ENCODE results near the gene ZFYVE9.

ZFYVE9 gene

GRCh38 chr1:52216907-52217458 is 75.1 kb downstream of the ZFYVE9 start:
- no peaks in the 10 kb centered on the region for H3K4me1 ChIP-seq
- peaks cover 4% of the 10 kb centered on the region for H3K36me3 ChIP-seq (ENCODE audit: control insufficient read depth, insufficient read depth, low read length)
- no peak overlapping the region for H3K27ac ChIP-seq
- H3K9ac ChIP-seq: no peak overlapping the region
- peaks cover 8% of the 10 kb centered on the region for H3K79me2 ChIP-seq
- H2AFZ ChIP-seq: no peak overlapping the region
- no peak overlapping the region for H3K4me2 ChIP-seq (ENCODE audit: low read length)
- peaks cover 3% of the 10 kb centered on the region for H3K9me3 ChIP-seq (ENCODE audit: control insufficient read depth, low read length)
- no peaks in the 10 kb centered on the region for H3K27me3 ChIP-seq (ENCODE audit: control insufficient read depth, insufficient read depth, low read length)
- H3K4me3 ChIP-seq (ENCODE audit: low read depth, low read length): no peak overlapping the region
- no peak for TF ChIP-seq CTCF (IDR thresholded peaks at IDR 0.05)

- Histone ChIP-seq H3K4me2 (ENCODE audit: low read length) (no peak overlapping the region), H3K79me2 (peaks cover 7% of the 10 kb centered on the region), H3K36me3 (ENCODE audit: control insufficient read depth, insufficient read depth, low read length) (no peaks in the 10 kb centered on the region), H3K27me3 (ENCODE audit: control insufficient read depth, insufficient read depth, low read length) (no peaks in the 10 kb centered on the region), H2AFZ (no peak overlapping the region), H3K4me1 (no peaks in the 10 kb centered on the region), H3K9me3 (ENCODE audit: control insufficient read depth, low read length) (peaks cover 3% of the 10 kb centered on the region), H3K27ac (no peak overlapping the region), H3K4me3 (ENCODE audit: low read depth, low read length) (no peak overlapping the region), H3K9ac (no peak overlapping the region)
- no peak for TF ChIP-seq CTCF (IDR thresholded peaks at IDR 0.05)
These were observed 83.3 kb downstream of the ZFYVE9 start for GRCh38 chr1:52225174-52225573.

- Histone ChIP-seq H2AFZ (no peak overlapping the region), H3K9me3 (ENCODE audit: control insufficient read depth, low read length) (peaks cover 3% of the 10 kb centered on the region), H3K27me3 (ENCODE audit: control insufficient read depth, insufficient read depth, low read length) (no peaks in the 10 kb centered on the region), H3K36me3 (ENCODE audit: control insufficient read depth, insufficient read depth, low read length) (no peaks in the 10 kb centered on the region), H3K4me2 (ENCODE audit: low read length) (no peak overlapping the region), H3K27ac (no peak overlapping the region), H3K9ac (no peak overlapping the region), H3K4me1 (no peaks in the 10 kb centered on the region), H3K79me2 (no peaks in the 10 kb centered on the region), H3K4me3 (ENCODE audit: low read depth, low read length) (no peak overlapping the region)
- no peak for TF ChIP-seq CTCF (IDR thresholded peaks at IDR 0.05)
These were observed 87.6 kb downstream of the ZFYVE9 start for GRCh38 chr1:52229494-52229893.

- no peak for TF ChIP-seq CTCF (IDR thresholded peaks at IDR 0.05)
- no peaks in the 10 kb centered on the region for H3K9me3 ChIP-seq (ENCODE audit: control insufficient read depth, low read length)
- H3K79me2 ChIP-seq: no peaks in the 10 kb centered on the region
- no peaks in the 10 kb centered on the region for H3K27me3 ChIP-seq (ENCODE audit: control insufficient read depth, insufficient read depth, low read length)
- H3K27ac ChIP-seq: no peak overlapping the region
- no peaks in the 10 kb centered on the region for H3K4me1 ChIP-seq
- no peak overlapping the region for H3K4me2 ChIP-seq (ENCODE audit: low read length)
- H2AFZ ChIP-seq: no peak overlapping the region
- no peak overlapping the region for H3K9ac ChIP-seq
- no peak overlapping the region for H3K4me3 ChIP-seq (ENCODE audit: low read depth, low read length)
- H3K36me3 ChIP-seq (ENCODE audit: control insufficient read depth, insufficient read depth, low read length): no peaks in the 10 kb centered on the region
These were observed 91.6 kb downstream of the ZFYVE9 start for GRCh38 chr1:52233463-52233862.

- Histone ChIP-seq H3K27ac (no peak overlapping the region), H3K4me3 (ENCODE audit: low read depth, low read length) (no peak overlapping the region), H3K9me3 (ENCODE audit: control insufficient read depth, low read length) (no peaks in the 10 kb centered on the region), H3K79me2 (no peaks in the 10 kb centered on the region), H3K4me1 (no peaks in the 10 kb centered on the region), H3K9ac (no peak overlapping the region), H2AFZ (no peak overlapping the region), H3K27me3 (ENCODE audit: control insufficient read depth, insufficient read depth, low read length) (no peaks in the 10 kb centered on the region), H3K4me2 (ENCODE audit: low read length) (no peak overlapping the region), H3K36me3 (ENCODE audit: control insufficient read depth, insufficient read depth, low read length) (no peaks in the 10 kb centered on the region)
- no peak for TF ChIP-seq CTCF (IDR thresholded peaks at IDR 0.05)
These were observed 92.1 kb downstream of the ZFYVE9 start for GRCh38 chr1:52234014-52234413.

Data from parathyroid adenoma (tissue), 2 donors.